A549 (cell line): ENCODE results near the gene TMEM116. TPM values are rescaled to one million over a fixed set of nuclear protein-coding genes. Genes with fewer than 3 reads are reported as not detected.
"Not testable (repeated sequence)": the region's sequence is repeated elsewhere in the genome, so short reads cannot be mapped to it uniquely, and the experiment has no call there.

Source experiments
- ATAC-seq, 2 experiments: fragments of 200-7000 bp in 1 of 2; fragments of >200 bp in 1 of 2; cut with Nextera tagmentation in 1 of 2; cut with Tn5 transposase in 1 of 2; 3 replicates each; pipeline versions ENCODE4 v1.8.0 to v1.9.1; 2018 to 2020; ENCODE audit warnings: mild to moderate bottlenecking in 1 of 2, moderate library complexity in 1 of 2
- CTCF ChIA-PET: fragments of 300-600 bp; sonication (Branson Sonifier 250); formaldehyde crosslinking; extraction: SDS; loops from one replicate; lab custom pipeline; 2021; ENCODE audit warnings: antibody characterized with exemption, inconsistent platforms; lab: Yijun Ruan, JAX
- POLR2A ChIA-PET: fragments of 350-600 bp; formaldehyde crosslinking; extraction: SDS; loops from one replicate; lab custom pipeline; 2021; ENCODE audit warnings: antibody characterized with exemption, inconsistent platforms; lab: Yijun Ruan, JAX
- DNase-seq, 2 experiments: peaks; one replicate each; pipeline versions ENCODE4 v3.0.0 to v3.0.0-alpha.2; 2011 to 2016; ENCODE audit warnings: low read depth in 1 of 2, low spot score in 1 of 2
- FAIRE-seq: peaks from 2 replicates; lab custom pipeline; 2011; peaks lifted over from hg19 to GRCh38; lab: Jason Lieb, UNC
- H3K27ac ChIP-seq, 2 experiments: fragments of >200 bp; sonication (Bioruptor Twin); formaldehyde crosslinking; 3 replicates each; pipeline ENCODE4 v1.5.1; 2016 to 2017
- H3K4me1 ChIP-seq: fragments of >200 bp; sonication (Bioruptor Twin); formaldehyde crosslinking; 3 replicates; pipeline ENCODE4 v1.6.1; 2016
- H3K4me2 ChIP-seq: fragments of >200 bp; sonication (Bioruptor Twin); formaldehyde crosslinking; 3 replicates; pipeline ENCODE4 v1.6.1; 2016
- H3K4me3 ChIP-seq: fragments of >200 bp; sonication (Bioruptor Twin); formaldehyde crosslinking; 3 replicates; pipeline ENCODE4 v1.5.1; 2016
- H3K9me3 ChIP-seq: fragments of >200 bp; sonication (Bioruptor Twin); formaldehyde crosslinking; 3 replicates; pipeline ENCODE4 v1.6.1; 2016
- BHLHE40 ChIP-seq: IDR thresholded peaks from 2 replicates; pipeline ENCODE4 v1.6.1; 2012; ENCODE audit warnings: low read depth, low read length, inconsistent platforms
- CBX8 ChIP-seq: fragments of 200-600 bp; sonication (generic); IDR thresholded peaks from 2 replicates; pipeline ENCODE4 v1.6.1; 2016
- CEBPB ChIP-seq, 2 experiments: fragments of >200 bp in 1 of 2; sonication (Bioruptor Twin) in 1 of 2; formaldehyde crosslinking in 1 of 2; IDR thresholded peaks; 2 replicates each; pipeline ENCODE4 v1.6.1; 2012 to 2016
- CHD4 ChIP-seq: fragments of 200-600 bp; sonication (generic); IDR thresholded peaks from 2 replicates; pipeline ENCODE4 v1.6.1; 2016; ENCODE audit warnings: antibody characterized with exemption, mild to moderate bottlenecking, borderline replicate concordance
- CTCF ChIP-seq: fragments of >200 bp; sonication (Bioruptor Twin); formaldehyde crosslinking; IDR thresholded peaks from 3 replicates; pipeline ENCODE4 v1.5.1; 2016
- E2F6 ChIP-seq: IDR thresholded peaks from 2 replicates; pipeline ENCODE4 v1.6.1; 2012; ENCODE audit warnings: low read depth, borderline replicate concordance
- ESRRA ChIP-seq: fragments of 150-350 bp; IDR thresholded peaks from 2 replicates; pipeline ENCODE4 v1.6.1; 2014; ENCODE audit warnings: mild to moderate bottlenecking, low read length, borderline replicate concordance
- FOSB ChIP-seq: fragments of 250-450 bp; sonication (Bioruptor Pico); IDR thresholded peaks from 2 replicates; pipeline ENCODE4 v1.5.0; 2020; ENCODE audit warnings: mild to moderate bottlenecking, moderate library complexity
- FOXS1 ChIP-seq: fragments of 250-450 bp; sonication (Bioruptor Pico); IDR thresholded peaks from 2 replicates; pipeline ENCODE4 v1.5.0; 2020; ENCODE audit warnings: mild to moderate bottlenecking, moderate library complexity
- GATA3 ChIP-seq: IDR thresholded peaks from 2 replicates; pipeline ENCODE4 v1.6.1; 2012; ENCODE audit warnings: borderline replicate concordance
- HDAC2 ChIP-seq: fragments of 200-600 bp; sonication (generic); IDR thresholded peaks from 2 replicates; pipeline ENCODE4 v1.6.1; 2016
- HEYL ChIP-seq: fragments of 250-450 bp; sonication (Bioruptor Pico); IDR thresholded peaks from 2 replicates; pipeline ENCODE4 v1.8.0; 2021; ENCODE audit warnings: mild to moderate bottlenecking, moderate library complexity
- HMGXB4 ChIP-seq: fragments of 250-450 bp; sonication (Bioruptor Pico); IDR thresholded peaks from 2 replicates; pipeline ENCODE4 v1.5.0; 2021; ENCODE audit warnings: mild to moderate bottlenecking, moderate library complexity, borderline replicate concordance
- HOXA7 ChIP-seq: fragments of 250-450 bp; sonication (Bioruptor Pico); IDR thresholded peaks from 2 replicates; pipeline ENCODE4 v1.5.0; 2020; ENCODE audit warnings: mild to moderate bottlenecking, moderate library complexity
- HOXB13 ChIP-seq: fragments of 250-450 bp; sonication (Bioruptor Pico); IDR thresholded peaks from 2 replicates; pipeline ENCODE4 v1.5.0; 2020; ENCODE audit warnings: low read depth, mild to moderate bottlenecking, moderate library complexity
- JUNB ChIP-seq: fragments of >200 bp; sonication (Bioruptor Twin); formaldehyde crosslinking; IDR thresholded peaks from 2 replicates; pipeline ENCODE4 v1.6.1; 2016
- KDM1A ChIP-seq: fragments of 200-600 bp; sonication (generic); IDR thresholded peaks from 2 replicates; pipeline ENCODE4 v1.6.1; 2016; ENCODE audit warnings: low read depth, mild to moderate bottlenecking
- KDM5A ChIP-seq: fragments of 200-600 bp; sonication (generic); IDR thresholded peaks from 2 replicates; pipeline ENCODE4 v1.6.1; 2016; ENCODE audit warnings: antibody characterized with exemption, mild to moderate bottlenecking
- MAFK ChIP-seq: fragments of 450-650 bp; IDR thresholded peaks from 2 replicates; pipeline ENCODE4 v1.6.1; 2014; ENCODE audit not compliant: partially characterized antibody
- MAX ChIP-seq: IDR thresholded peaks from 2 replicates; pipeline ENCODE4 v1.6.1; 2012
- NR3C1 ChIP-seq: fragments of >200 bp; sonication (Bioruptor Twin); formaldehyde crosslinking; IDR thresholded peaks from 3 replicates; pipeline ENCODE4 v1.6.1; 2017
- POLR2A ChIP-seq: IDR thresholded peaks from 2 replicates; pipeline ENCODE4 v1.6.1; 2012; ENCODE audit warnings: mild to moderate bottlenecking, low read length
- POLR2AphosphoS2 ChIP-seq: conservative IDR thresholded peaks from 2 replicates; pipeline ENCODE4 v1.6.1; 2012; ENCODE audit warnings: low read length, improper control_type of control experiment, inconsistent platforms
- RAD21 ChIP-seq, 2 experiments: fragments of >200 bp in 1 of 2; sonication (Bioruptor Twin) in 1 of 2; formaldehyde crosslinking in 1 of 2; IDR thresholded peaks in 1 of 2; conservative IDR thresholded peaks in 1 of 2; 2 replicates in 1 of 2; 3 replicates in 1 of 2; pipeline ENCODE4 v1.6.1; 2012 to 2018; ENCODE audit warnings: inconsistent platforms in 1 of 2
- WGBS: methylation state at CpG from one replicate; pipeline ENCODE4 v1.1.6; 2017; ENCODE audit errors: missing lambda C conversion rate; 5-methylcytosine and 5-hydroxymethylcytosine counted together
- polyA plus RNA-seq, 4 experiments: library from polyadenylated mRNA; depleted of rRNA in 3 of 4; stranded (reverse); fragments of >200 nt; fragmentation: RNase III in 1 of 4; extraction: RNeasy Plus Mini Kit Qiagen cat#74134 plus additional on column Dnase treatment in 1 of 4; gene quantifications; 2 replicates in 3 of 4; 3 replicates in 1 of 4; pipeline ENCODE4 v1.2.3, GENCODE V29; 2011 to 2017

TMEM116 gene
- polyA plus RNA-seq, 2 of the 4 experiments (the other 2 are of a cell fraction), result 11.0 to 22.4 TPM

GRCh38 chr12:111964935-111965334, 48.0 kb downstream of the TMEM116 start (continued):
- TF ChIP-seq HMGXB4 (no peak), POLR2A (no peak), CBX8 (no peak), KDM1A (no peak)

- H3K4me1 ChIP-seq, result peaks cover 14% of the 10 kb centered on the region
- H3K4me3 ChIP-seq, DNase-seq, H3K9me3 ChIP-seq, ATAC-seq, H3K27ac ChIP-seq, POLR2A ChIA-PET, FAIRE-seq, H3K4me2 ChIP-seq, CTCF ChIA-PET: not testable (repeated sequence)
- WGBS, result 80% methylated on average over 2 of the region's 2 CpGs
Observed at GRCh38 chr12:111959518-111959917, 53.4 kb downstream of the TMEM116 start.

- CTCF ChIA-PET, H3K27ac ChIP-seq, DNase-seq, ATAC-seq, H3K4me2 ChIP-seq, FAIRE-seq, POLR2A ChIA-PET, H3K9me3 ChIP-seq, H3K4me3 ChIP-seq: not testable (repeated sequence)
- WGBS, result 95% methylated on average over 3 of the region's 31 CpGs
- H3K4me1 ChIP-seq, result peaks cover 26% of the 10 kb centered on the region
Observed at GRCh38 chr12:111957224-111957623, 55.7 kb downstream of the TMEM116 start.

GRCh38 chr12:111954969-111955368, 58.0 kb downstream of the TMEM116 start:
- TF ChIP-seq KDM5A, result no peak
- TF ChIP-seq BHLHE40, result no peak
- TF ChIP-seq ESRRA, result no peak
- TF ChIP-seq JUNB, result 0 out of 2 replicates have a peak, but pooled peaks have one; percentile 21
- peak; percentile 75 for TF ChIP-seq GATA3
- ChIA-PET CTCF (interaction anchor here (1.0 kb wide), 1 partner anchor 20 kb away, joined by 4 read pairs; no protein-coding TSS in a partner anchor), POLR2A (interaction anchor here (1.3 kb wide), 1 partner anchor 58 kb away, joined by 7 read pairs; the partner anchor contains the start of gene TMEM116)
- Histone ChIP-seq H3K4me1 (peaks cover 26% of the 10 kb centered on the region), H3K27ac (0 out of 6 replicates have a peak overlapping the region, but pooled peaks of 1 of the 2 experiments have one; percentile 32), H3K4me3 (no peak overlapping the region), H3K9me3 (no peaks in the 10 kb centered on the region), H3K4me2 (peak overlapping the region; percentile 54)
- FAIRE-seq (no peak), DNase-seq (peak in 1 of 2 experiments; percentile 53), ATAC-seq (peak; percentile 24 to 84; a peak in 4 of 6 replicates)
- 21% methylated on average over 5 of the region's 5 CpGs for WGBS

- ChIA-PET CTCF (no interaction called here), POLR2A (no interaction called here)
- Histone ChIP-seq H3K27ac (no peak overlapping the region), H3K4me1 (peaks cover 26% of the 10 kb centered on the region), H3K4me2 (no peak overlapping the region), H3K9me3 (no peaks in the 10 kb centered on the region), H3K4me3 (no peak overlapping the region)
- ATAC-seq (no peak), DNase-seq (no peak), FAIRE-seq (peak; percentile 39)
- WGBS, result 83% methylated on average over 4 of the region's 4 CpGs
- TF ChIP-seq POLR2A, result no peak
- no peak for TF ChIP-seq POLR2AphosphoS2
- no peak for TF ChIP-seq KDM5A
- TF ChIP-seq HEYL (CRISPR knock-in tag), result no peak
- TF ChIP-seq CHD4, result no peak
- no peak for TF ChIP-seq FOSB (CRISPR knock-in tag)
- no peak for TF ChIP-seq MAFK
- TF ChIP-seq MAX, result no peak
- no peak for TF ChIP-seq CTCF
- no peak for TF ChIP-seq FOXS1 (CRISPR knock-in tag)
- no peak for TF ChIP-seq NR3C1
- TF ChIP-seq RAD21 (conservative IDR thresholded peaks at IDR 0.05 in 1 of 2, IDR thresholded peaks at IDR 0.05 in 1 of 2), result no peak
- TF ChIP-seq CEBPB (IDR thresholded peaks at IDR 0.05), result no peak
- TF ChIP-seq HOXB13 (CRISPR knock-in tag), result no peak
- no peak for TF ChIP-seq HDAC2
- no peak for TF ChIP-seq HOXA7
- TF ChIP-seq E2F6, result no peak
Observed at GRCh38 chr12:111953455-111953854, 59.5 kb downstream of the TMEM116 start.
